ENCODE data around the gene CCDC91.

Gene CCDC91

DNA sequence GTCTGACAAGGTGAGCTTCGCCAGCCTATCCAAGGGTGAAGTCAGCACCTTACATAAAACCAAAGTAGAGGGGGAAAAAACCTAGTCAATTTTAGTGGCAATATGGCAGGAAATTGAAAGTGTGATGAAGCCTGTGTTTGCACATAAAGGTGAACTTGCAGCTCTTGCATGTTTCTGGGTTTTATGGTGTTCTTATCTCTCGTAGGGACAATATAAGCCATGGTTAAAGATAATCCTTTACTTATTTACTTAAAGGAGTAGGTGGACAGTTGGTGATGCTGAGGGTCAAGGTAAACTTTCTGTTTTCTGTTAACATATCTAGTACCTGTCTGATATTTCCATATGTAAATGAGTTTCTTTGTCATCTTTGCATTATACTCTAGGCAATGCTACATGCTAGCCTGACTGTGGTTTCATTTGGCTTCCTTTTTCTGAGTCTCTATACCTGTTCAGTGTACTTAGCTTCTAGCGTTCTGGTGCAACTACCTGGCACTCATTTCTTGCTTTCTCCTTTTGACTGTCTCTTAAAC, 32.8 kb downstream of the CCDC91 start:
- no peak for DNase-seq

DNA sequence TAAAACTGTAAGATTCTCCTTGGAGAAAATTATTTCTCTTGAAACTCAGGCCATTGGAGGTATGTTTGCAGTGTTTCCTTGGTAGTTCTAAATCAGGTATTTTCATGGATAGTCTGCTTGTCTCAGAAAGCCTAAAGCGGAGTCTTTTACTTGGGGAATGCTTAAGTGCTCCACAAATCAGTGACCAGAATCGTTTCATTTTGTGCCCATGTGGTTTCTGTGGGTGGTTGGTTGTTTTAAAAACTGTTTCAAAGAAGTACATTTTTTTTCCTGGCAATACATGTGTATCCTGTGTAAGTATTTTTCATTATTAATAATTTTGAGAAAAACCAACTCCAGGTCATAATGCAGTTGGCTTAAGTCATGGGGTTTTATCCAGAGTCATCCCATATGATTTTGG, 33.6 kb downstream of the CCDC91 start:
- in situ Hi-C loops (cut with MboI; ENCODE audit: low pct_unique_long_range_greater_than_20kb, low sequenced_read_pairs) = no loop called here
- no peak for DNase-seq

More for the DNA sequence above, 32.8 kb downstream of the CCDC91 start:
- in situ Hi-C loops (cut with MboI; ENCODE audit: low pct_unique_long_range_greater_than_20kb, low sequenced_read_pairs) = no loop called here

DNA sequence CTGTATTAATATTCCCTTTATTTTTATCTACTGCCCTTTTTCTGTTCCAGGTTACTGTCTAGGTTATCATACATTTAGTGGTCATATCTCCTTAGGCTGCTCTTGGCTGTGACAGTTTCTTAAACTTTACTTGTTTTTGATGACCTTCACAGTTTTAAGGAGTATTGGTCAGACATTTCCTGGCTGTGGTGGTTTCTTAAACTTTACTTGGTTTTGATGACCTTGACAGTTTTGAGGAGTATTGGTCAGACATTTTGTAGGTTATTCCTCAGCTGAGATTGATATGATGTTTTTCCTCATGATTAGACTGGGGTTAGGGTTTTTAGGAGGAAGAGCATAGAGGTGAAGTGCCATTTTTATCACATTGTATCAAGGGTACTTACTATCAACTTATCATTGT, 36.4 kb downstream of the CCDC91 start:
- in situ Hi-C loops (cut with MboI; ENCODE audit: low pct_unique_long_range_greater_than_20kb, low sequenced_read_pairs) = no loop called here
- no peak for DNase-seq

DNA sequence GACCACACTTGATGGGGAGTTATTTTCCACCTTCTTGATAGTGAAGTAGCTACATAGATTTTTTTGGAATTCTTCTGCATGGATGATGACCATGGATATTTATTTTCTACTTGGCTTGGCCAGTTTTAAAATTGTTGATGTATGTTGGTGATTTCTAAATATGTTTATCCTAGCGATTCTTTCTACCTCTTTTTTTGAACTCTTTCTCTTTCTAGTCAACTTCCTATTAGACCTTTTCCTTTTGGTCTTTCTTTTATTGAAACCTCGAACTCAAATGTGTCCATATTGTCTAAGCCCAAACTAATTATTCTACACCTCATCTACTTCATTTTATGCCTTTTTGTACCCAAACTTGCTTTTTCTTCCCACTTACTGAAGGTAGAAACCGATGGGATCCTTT, 37.0 kb downstream of the CCDC91 start:
- no peak for DNase-seq
- in situ Hi-C loops (cut with MboI; ENCODE audit: low pct_unique_long_range_greater_than_20kb, low sequenced_read_pairs) = no loop called here

DNA sequence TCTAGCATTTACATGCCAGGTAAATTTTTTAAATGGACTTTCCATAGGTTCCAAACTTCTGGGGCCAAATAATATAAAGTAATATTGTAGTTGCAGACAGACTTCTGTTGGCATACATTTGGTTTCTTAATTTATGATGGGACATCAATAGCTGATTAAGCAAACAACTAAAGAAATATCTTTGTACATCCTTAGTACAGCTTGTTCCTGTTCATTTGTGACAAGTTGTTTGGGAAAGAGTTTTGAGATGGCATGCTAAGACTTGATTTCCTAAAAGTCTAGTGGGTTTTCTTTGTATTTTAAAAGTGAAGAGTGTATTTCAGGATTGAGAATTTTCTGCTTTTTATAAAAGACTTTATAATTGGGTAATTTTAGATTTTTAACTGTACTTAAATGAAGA, 41.0 kb downstream of the CCDC91 start:
- in situ Hi-C loops (cut with MboI; ENCODE audit: low pct_unique_long_range_greater_than_20kb, low sequenced_read_pairs) = no loop called here
- DNase-seq = no peak

DNA sequence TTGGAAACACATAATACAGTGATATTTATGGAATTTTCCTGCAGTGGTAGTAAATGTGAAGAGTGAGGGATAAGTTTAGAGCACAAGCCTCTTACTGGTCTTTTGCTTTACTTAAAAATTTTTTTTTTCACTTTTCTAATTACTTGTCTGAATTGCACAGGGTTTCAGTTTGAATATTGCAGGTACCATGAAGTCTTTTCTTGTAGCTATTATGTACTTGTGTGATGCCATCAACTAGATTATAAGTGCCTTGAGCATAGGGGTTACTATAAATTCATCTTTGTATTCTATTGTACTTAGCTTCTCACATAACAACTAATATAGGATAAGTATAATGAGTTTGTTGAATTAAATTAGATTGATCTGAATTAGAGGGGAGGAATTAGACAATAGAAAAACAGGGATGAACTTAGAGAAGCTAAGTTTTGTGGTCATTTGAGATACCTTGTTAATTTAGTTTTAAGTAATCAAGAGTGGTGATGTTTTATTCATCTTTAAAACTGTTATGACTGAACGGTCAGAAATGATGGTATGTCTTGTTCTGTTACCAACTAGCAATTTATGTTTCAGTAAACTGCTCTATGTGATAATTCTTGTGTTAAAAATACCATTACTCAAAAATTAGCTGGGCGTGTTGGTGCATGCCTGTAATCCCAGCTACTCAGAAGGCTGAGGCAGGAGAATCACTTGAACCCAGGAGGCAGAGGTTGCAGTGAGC, 42.1 kb downstream of the CCDC91 start:
- no peak for DNase-seq
- in situ Hi-C loops (cut with MboI; ENCODE audit: low pct_unique_long_range_greater_than_20kb, low sequenced_read_pairs) = no loop called here

DNA sequence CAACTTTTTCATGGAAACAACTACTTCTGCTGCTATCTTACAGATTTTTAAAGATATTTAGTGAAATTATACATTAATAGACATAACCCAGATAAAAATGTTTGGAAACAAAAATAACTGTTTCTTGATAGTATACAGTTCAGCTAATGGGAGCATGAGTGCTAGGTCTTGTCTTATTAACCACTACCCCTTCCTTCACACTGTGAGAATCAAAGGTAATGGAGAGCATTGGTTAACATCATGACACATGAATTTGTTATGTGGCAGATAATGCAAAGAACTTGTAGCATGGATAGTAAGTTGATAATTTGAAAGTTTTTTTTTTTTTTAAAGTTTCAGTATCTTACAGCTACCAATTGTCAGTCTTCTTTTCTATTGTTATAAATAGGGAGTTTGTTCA, 44.2 kb downstream of the CCDC91 start:
- no peak for DNase-seq
- in situ Hi-C loops (cut with MboI; ENCODE audit: low pct_unique_long_range_greater_than_20kb, low sequenced_read_pairs) = no loop called here

DNA sequence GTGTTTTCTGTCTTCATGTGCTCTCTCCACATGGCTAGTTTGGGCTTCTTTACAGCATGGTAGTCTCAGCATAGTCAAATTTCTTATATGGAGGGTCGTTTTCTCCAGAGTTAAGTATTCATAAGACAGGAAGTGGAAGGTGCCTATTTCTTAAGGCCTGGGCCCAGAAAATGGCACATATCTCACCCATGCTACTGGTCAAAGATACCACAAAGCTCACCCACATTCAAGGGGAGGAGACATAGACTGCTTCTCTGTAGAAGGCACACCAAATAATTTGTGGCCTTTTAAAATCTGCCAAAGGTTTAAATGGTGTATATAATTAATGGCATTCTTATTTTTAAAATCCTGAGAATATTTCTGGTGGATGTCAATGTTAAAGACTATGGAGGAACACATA, 44.8 kb downstream of the CCDC91 start:
- no peak for DNase-seq
- in situ Hi-C loops (cut with MboI; ENCODE audit: low pct_unique_long_range_greater_than_20kb, low sequenced_read_pairs) = no loop called here

DNA sequence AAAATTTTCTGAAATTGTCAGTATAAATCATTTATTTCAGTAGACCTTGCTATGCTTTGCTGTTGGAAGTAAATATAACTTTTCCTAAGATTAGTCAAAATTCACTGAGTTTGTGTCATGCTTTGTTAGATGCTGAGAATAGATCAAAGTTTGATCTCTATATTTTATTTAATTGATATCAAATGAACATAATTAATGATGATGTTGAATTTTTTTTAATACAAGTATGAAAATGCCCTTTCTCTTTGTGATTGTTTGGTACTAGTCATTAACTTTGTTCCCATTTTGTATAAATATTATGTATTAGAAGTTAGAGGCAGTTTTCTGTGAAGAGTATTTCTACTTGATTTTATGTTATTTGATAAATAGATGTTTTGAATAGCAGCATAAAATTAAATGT, 45.7 kb downstream of the CCDC91 start:
- in situ Hi-C loops (cut with MboI; ENCODE audit: low pct_unique_long_range_greater_than_20kb, low sequenced_read_pairs) = no loop called here
- DNase-seq = no peak

DNA sequence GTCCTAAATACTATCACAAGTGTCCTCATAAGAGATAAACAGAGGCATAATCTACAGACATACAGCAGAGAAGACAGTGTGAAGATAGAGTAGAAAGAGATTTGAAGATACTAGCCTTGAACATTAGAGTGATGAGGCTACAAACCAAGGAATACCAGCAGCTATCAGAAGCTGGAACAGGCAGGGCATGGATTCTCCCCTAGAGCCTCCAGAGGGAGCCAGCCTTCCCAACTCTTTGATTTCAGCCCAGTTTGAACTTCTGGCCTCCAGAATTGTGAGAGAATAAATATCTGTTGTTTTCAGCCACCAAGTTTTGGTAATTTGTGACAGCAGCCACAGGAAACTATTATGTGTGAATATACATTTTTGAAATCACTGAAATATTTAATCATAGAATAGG, 47.2 kb downstream of the CCDC91 start:
- in situ Hi-C loops (cut with MboI; ENCODE audit: low pct_unique_long_range_greater_than_20kb, low sequenced_read_pairs) = no loop called here
- DNase-seq = no peak

DNA sequence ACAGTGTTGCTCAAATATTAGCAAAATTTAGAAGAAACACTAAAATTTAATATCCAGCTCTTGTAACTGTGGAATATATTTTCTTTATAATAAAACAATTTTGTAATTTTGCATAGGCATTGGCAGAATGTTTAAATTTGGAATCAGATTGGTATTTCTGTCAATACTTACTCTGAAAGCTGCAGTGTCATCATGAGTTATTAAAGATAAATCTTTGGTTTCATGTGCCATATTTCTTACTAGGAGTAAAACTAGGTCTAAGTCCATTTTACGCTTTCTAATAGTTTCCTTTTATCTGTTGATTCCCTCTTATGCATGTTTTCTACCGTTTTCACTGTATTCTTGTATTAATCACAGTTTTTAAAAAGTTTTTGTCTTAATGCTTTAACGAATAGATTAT, 49.7 kb downstream of the CCDC91 start:
- in situ Hi-C loops (cut with MboI; ENCODE audit: low pct_unique_long_range_greater_than_20kb, low sequenced_read_pairs) = no loop called here
- no peak for DNase-seq

DNA sequence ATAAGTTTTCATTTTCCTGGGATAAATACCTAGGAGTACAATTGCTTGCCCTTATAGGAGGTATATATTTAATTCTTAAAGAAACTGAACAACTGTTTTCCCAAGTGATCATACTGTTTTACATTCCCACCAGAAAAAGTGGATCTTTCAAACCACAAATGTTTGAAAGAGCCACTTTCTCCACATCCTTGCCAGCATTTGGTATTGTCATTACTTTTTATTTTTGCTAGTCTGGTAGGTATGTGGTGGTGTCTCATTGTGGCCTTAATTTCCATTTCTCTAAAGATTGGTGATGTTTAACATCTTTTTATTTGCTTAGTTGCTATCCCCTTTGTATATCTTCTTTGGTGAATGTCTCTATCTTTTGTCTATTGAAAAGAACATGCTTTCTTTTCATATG, 50.6 kb downstream of the CCDC91 start:
- in situ Hi-C loops (cut with MboI; ENCODE audit: low pct_unique_long_range_greater_than_20kb, low sequenced_read_pairs) = no loop called here
- DNase-seq = no peak

DNA sequence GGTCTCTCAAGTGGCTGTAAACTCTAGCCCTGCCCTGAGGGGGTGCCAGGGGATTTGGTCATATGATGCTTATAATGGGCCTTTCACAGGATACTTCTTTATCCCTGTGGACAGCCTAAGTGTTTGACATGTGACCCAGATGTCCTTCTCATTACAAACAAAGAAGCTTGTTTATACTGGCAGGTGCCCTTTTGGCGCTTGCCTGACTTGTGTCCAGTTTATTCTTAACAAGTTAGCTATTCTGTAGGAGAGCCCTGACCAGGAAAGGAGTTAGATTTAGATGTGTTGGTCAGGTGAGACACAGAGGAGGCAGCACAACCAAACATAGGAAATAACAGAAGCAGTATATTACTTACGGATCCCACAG, 51.9 kb downstream of the CCDC91 start:
- in situ Hi-C loops (cut with MboI; ENCODE audit: low pct_unique_long_range_greater_than_20kb, low sequenced_read_pairs) = no loop called here
- no peak for DNase-seq

DNA sequence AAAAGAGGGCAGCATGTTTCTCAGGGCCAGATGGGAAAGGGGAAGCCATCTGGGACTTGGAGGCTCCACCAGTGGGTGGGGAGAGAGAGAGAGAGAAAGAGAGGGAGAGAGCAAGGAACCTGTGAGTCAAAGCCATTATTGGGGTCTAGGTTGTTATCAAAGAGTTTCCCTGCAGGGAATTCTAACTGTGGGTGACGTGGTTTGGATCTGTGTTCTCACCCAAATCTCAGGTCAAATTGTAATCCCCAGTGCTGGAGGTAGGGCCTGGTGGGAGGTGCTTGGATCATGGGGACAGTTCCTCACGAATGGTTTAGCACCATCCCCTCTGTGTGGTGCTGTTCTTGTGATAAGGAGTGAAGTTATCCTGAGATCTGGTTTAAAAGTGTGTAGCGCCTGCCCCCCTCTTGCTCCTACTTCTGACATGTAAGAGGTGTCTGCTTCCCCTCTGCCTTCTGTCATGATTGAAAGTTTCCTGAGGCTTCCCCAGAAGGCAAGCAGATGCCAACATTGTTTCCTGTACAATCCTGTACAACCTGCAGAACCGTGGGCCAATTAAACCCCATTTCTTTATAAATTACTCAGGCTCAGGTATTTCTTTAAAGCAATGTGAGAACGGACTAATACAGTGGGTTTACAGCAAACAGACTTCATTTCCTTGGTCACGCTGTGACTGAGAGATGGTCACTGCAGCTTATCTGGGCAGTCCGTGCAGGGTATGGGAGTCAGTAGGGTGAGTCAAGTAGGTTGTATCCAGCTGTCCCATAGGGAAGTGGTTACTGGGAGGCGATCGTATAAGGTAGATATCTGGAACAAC, 52.4 kb downstream of the CCDC91 start:
- DNase-seq = peak; percentile 61
- in situ Hi-C loops (cut with MboI; ENCODE audit: low pct_unique_long_range_greater_than_20kb, low sequenced_read_pairs) = no loop called here

DNA sequence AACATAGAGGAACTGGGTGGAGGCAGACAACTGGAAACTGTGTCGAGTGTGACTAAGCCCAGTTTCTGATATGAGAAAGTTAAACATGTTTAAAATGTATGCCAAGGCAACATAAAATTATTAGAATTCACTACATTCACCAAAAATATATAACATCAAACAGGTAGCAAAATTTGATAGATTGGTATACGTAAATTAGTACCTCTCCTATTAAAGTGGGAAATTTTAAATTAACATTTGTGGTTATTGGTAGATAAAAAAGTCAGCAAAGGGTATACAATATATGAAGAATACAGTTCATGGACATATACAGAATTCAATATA, 53.0 kb downstream of the CCDC91 start:
- in situ Hi-C loops (cut with MboI; ENCODE audit: low pct_unique_long_range_greater_than_20kb, low sequenced_read_pairs) = no loop called here
- DNase-seq = no peak

DNA sequence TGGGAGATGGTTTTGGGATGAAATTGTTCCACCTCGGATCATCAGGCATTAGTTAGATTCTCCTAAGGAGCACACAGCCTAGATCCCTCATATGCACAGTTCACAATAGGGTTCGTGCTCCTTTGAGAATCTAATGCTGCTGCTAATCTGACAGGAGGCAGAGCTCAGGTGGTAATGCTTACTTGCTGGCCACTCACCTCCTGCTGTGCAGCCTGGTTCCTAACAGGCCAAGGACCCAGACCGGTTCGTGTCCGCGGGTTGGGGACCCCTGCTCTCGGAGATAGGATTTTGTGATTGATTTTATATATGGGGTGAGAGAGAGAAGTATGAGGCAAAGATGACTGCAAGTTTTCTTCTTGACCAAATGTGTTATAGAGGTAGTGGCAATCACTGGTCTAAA, 57.5 kb downstream of the CCDC91 start:
- no peak for DNase-seq
- in situ Hi-C loops (cut with MboI; ENCODE audit: low pct_unique_long_range_greater_than_20kb, low sequenced_read_pairs) = no loop called here

DNA sequence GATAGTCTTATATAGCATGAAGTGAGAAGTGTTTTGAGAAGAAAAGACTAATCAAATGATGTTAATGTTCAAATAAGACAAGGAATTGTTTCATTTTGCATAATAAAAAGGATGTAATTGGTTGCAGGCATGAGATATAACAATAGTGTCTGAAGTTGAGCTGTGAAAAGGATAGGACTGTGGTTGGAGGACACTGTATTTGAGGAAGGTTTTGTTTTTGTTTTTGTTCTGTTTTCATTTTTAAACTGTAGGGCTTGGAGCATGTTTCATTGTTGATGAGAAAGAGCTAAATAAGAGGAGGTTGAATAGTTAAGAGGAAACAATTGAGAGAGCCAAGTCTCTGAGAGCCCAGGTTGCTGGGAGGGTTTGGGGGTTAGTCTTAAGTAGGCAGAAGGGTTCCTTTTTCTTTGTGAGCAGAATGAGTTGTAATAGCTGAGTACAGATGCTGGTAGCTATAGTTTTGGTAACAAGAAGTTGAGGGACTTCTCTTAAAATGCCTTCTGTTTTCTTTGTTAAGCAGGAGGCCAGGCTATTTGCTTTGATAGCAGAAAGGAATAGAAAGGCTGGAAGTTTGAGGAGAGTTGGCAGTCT, 58.4 kb downstream of the CCDC91 start:
- in situ Hi-C loops (cut with MboI; ENCODE audit: low pct_unique_long_range_greater_than_20kb, low sequenced_read_pairs) = no loop called here
- no peak for DNase-seq

DNA sequence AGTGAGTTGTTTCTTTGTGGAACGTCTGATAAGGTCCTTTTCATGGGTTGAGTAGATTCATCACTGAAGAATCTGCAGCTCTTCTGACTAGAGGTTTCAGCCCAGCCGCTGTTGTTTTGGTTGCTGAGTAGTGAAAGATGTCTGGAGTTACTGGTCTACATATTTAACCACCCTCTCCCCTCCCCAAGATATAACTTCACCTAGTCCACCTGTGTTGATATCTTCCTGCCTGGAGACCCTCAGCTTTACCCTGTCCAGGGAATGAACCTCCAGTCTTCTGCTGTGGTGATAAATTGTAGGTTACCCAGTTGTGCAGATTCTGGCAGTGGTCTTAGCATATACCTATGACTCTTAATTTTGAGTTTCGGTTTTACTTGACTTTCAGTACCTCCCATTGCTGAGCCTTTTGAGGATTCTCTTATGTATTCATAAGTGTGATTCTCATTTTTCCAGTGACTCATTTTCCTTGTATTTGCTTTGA, 62.9 kb downstream of the CCDC91 start:
- in situ Hi-C loops (cut with MboI; ENCODE audit: low pct_unique_long_range_greater_than_20kb, low sequenced_read_pairs) = no loop called here
- DNase-seq = no peak

DNA sequence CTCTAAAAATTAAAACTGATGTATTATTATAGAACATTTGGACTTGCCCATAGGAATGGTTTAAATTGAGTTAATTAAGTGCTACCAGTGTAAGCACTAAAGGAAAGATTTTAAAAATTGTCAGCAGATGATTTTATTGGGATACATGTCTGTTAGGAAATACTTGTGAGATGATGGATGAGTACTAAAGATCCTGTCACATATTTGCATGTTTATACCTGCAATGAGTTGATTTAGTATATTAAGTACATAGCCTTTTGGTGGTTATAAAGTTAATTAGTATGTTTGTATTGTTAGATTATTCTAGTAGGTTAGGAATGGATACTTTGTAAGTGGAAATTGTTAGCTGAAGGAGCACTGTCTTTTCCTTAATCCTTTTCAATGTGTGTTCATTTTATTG, 67.2 kb downstream of the CCDC91 start:
- in situ Hi-C loops (cut with MboI; ENCODE audit: low pct_unique_long_range_greater_than_20kb, low sequenced_read_pairs) = no loop called here
- no peak for DNase-seq

DNA sequence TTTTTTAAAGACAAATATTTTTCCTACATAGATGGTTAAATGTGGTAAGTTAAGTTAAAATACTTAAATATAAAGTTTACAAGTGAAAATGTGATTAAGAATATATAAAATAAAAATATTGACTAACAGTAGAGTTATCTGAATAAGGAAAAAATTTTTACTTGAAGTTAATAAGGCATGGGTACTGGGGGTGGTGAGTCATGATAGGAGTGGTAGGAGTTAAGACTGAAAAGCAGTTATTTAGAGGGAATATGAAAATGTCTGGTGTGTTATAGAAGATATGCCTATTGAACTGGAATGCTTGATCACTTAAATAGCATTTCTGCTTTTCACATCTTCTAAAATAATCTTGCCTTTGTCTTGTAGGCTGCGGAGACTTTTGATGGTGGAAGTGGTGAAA, 68.7 kb downstream of the CCDC91 start:
- in situ Hi-C loops (cut with MboI; ENCODE audit: low pct_unique_long_range_greater_than_20kb, low sequenced_read_pairs) = no loop called here
- DNase-seq = no peak

Data from KBM-7 (cell line).